ENCODE results near the gene RTKN. TPM values are rescaled to one million over a fixed set of nuclear protein-coding genes. Genes with fewer than 3 reads are reported as not detected.
"Not testable (repeated sequence)": the region's sequence is repeated elsewhere in the genome, so short reads cannot be mapped to it uniquely, and the experiment has no call there.

Gene RTKN
- polyA plus RNA-seq, 1 donor from 2014 or later = 4.9 TPM

GRCh38 chr2:74421221-74421870 lies 20.4 kb downstream of the RTKN start, which contains the start of the genes C2orf81 and WDR54:
TSS of gene C2orf81 (minus strand) at chr2:74421619. CDS start at chr2:74421560, 59 bp downstream.
TSS of gene WDR54 (plus strand) at chr2:74421730. CDS start at chr2:74422154, 424 bp downstream.
- H3K9ac ChIP-seq (ENCODE audit: low read length) = peak within 1 kb of the TSS; percentile 93
- H3K27me3 ChIP-seq (ENCODE audit: insufficient read depth, low read depth, low read length) = no peaks in the 10 kb centered on the region
- no peaks in the 10 kb centered on the region for H3K9me3 ChIP-seq (ENCODE audit: low read length)
- H3F3A ChIP-seq (ENCODE audit: insufficient read depth, low read length, poor library complexity, severe bottlenecking) = no peaks in the 10 kb centered on the region
- peak within 1 kb of the TSS; percentile 96 for H3K27ac ChIP-seq (ENCODE audit: low read length)
- H3K9me2 ChIP-seq (ENCODE audit: insufficient read depth, low read length) = no peaks in the 10 kb centered on the region
- H3K4me3 ChIP-seq (ENCODE audit: low read length) = peak within 1 kb of the TSS; percentile 96
- H2AFZ ChIP-seq (ENCODE audit: low read depth, low read length) = peak within 1 kb of the TSS; percentile 95
- H3K36me3 ChIP-seq (ENCODE audit: insufficient read depth, low read length) = no peaks in the 10 kb centered on the region
- no peaks in the 10 kb centered on the region for H4K20me1 ChIP-seq (ENCODE audit: insufficient read depth)
- peak; percentile 85 for TF ChIP-seq REST (IDR thresholded peaks at IDR 0.05; ENCODE audit: borderline replicate concordance)
- TF ChIP-seq TAF1 (IDR thresholded peaks at IDR 0.05; ENCODE audit: low read depth) = peak; percentile 96
- no peak for TF ChIP-seq EZH2 (IDR thresholded peaks at IDR 0.05; ENCODE audit: borderline replicate concordance, insufficient read depth, low read length, poor library complexity, severe bottlenecking)
- TF ChIP-seq MXI1 (conservative IDR thresholded peaks at IDR 0.05; ENCODE audit: poor library complexity, severe bottlenecking) = peak; percentile 97
- TF ChIP-seq, protein P1, sequence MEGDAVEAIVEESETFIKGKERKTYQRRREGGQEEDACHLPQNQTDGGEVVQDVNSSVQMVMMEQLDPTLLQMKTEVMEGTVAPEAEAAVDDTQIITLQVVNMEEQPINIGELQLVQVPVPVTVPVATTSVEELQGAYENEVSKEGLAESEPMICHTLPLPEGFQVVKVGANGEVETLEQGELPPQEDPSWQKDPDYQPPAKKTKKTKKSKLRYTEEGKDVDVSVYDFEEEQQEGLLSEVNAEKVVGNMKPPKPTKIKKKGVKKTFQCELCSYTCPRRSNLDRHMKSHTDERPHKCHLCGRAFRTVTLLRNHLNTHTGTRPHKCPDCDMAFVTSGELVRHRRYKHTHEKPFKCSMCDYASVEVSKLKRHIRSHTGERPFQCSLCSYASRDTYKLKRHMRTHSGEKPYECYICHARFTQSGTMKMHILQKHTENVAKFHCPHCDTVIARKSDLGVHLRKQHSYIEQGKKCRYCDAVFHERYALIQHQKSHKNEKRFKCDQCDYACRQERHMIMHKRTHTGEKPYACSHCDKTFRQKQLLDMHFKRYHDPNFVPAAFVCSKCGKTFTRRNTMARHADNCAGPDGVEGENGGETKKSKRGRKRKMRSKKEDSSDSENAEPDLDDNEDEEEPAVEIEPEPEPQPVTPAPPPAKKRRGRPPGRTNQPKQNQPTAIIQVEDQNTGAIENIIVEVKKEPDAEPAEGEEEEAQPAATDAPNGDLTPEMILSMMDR (IDR thresholded peaks at IDR 0.05; ENCODE audit: poor library complexity, severe bottlenecking) = peak; percentile 15
- peak; percentile 54 for TF ChIP-seq SMC3 (conservative IDR thresholded peaks at IDR 0.05; ENCODE audit: poor library complexity)
- peak; percentile 98 for TF ChIP-seq POLR2AphosphoS5 (IDR thresholded peaks at IDR 0.05)
- peak; percentile 37 for TF ChIP-seq RAD21 (conservative IDR thresholded peaks at IDR 0.05)
- peak; percentile 51 for TF ChIP-seq EP300 (conservative IDR thresholded peaks at IDR 0.05; ENCODE audit: poor library complexity, severe bottlenecking)
- peak within 1 kb of the TSS; percentile 82 for H3K4me2 ChIP-seq (ENCODE audit: low read length)
- H3K79me2 ChIP-seq (replicated peaks; ENCODE audit: insufficient read depth, low read length) = no peaks in the 10 kb centered on the region

DNA sequence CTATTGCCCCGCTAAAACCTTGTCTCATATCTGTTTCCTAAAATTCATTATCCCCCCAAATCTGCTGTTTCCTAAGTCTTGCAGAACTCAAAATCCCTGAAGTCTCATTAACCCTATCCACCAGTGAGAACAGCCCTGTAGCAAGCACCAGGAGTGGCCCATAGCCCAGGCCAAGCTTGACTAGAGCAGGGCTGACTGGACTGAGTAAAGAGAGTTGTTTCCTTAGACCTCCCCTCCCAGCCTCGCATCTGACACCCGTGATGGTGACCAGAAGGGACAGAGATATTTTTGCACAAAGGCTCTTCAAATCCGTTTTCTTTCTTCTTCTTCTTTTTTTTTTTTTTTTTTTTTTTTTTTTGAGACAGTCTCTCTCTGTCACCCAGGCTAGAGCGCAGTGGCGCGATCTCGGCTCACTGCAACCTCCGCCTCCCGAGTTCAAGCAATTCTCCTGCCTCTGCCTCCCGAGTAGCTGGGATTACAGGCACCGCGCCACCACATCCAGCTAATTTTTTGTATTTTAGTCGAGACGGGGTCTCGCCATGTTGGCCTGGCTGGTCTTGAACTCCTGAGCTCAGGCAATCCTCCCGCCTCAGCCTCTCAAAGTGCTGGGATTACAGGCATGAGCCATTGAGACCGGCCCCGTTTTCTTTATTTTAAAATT lies 21.2 kb downstream of the RTKN start:
- not testable (repeated sequence) for H3K9me2 ChIP-seq (ENCODE audit: insufficient read depth, low read length); H3K36me3 ChIP-seq (ENCODE audit: insufficient read depth, low read length); H3K27me3 ChIP-seq (ENCODE audit: insufficient read depth, low read depth, low read length); H3F3A ChIP-seq (ENCODE audit: insufficient read depth, low read length, poor library complexity, severe bottlenecking); H4K20me1 ChIP-seq (ENCODE audit: insufficient read depth); H3K79me2 ChIP-seq (replicated peaks; ENCODE audit: insufficient read depth, low read length); H3K9me3 ChIP-seq (ENCODE audit: low read length)
- Histone ChIP-seq H3K4me3 (ENCODE audit: low read length) (peak overlapping the region; percentile 96), H2AFZ (ENCODE audit: low read depth, low read length) (peak overlapping the region; percentile 95), H3K4me2 (ENCODE audit: low read length) (peak overlapping the region; percentile 46), H3K27ac (ENCODE audit: low read length) (peak overlapping the region; percentile 96), H3K9ac (ENCODE audit: low read length) (peak overlapping the region; percentile 93)
